ENCODE measurements around the gene C6orf89.

C6orf89 gene

GRCh38 chr6:36970892-36971842, 85.4 kb downstream of the C6orf89 start:
- DNase-seq: no peak

- no peak for DNase-seq
These were observed 86.3 kb downstream of the C6orf89 start for GRCh38 chr6:36971921-36972673.

- no peak for DNase-seq
These were observed 87.4 kb downstream of the C6orf89 start for GRCh38 chr6:36973190-36973589.

- DNase-seq: no peak
These were observed 87.9 kb downstream of the C6orf89 start for GRCh38 chr6:36973647-36974046.

GRCh38 chr6:36975231-36976006, 89.7 kb downstream of the C6orf89 start:
- no peak for DNase-seq

- DNase-seq: no peak
These were observed 90.2 kb downstream of the C6orf89 start for GRCh38 chr6:36976007-36976264.

- DNase-seq: no peak
These were observed 90.8 kb downstream of the C6orf89 start for GRCh38 chr6:36976509-36976908.

- no peak for DNase-seq
These were observed 91.2 kb downstream of the C6orf89 start for GRCh38 chr6:36976931-36977330.

GRCh38 chr6:36977470-36977941, 91.8 kb downstream of the C6orf89 start:
- DNase-seq: no peak

Measured in stimulated activated CD4-positive, alpha-beta T cell treated with anti-CD3 and anti-CD28 coated beads, Interleukin-15, amount 100 ng/mL, for 24 hours (primary cell).